ENCODE data around the gene TRIM38.

- no peak for TF ChIP-seq CTCF (IDR thresholded peaks at IDR 0.05; ENCODE audit: low read length)
- TF ChIP-seq EZH2 (IDR thresholded peaks at IDR 0.05; ENCODE audit: borderline replicate concordance, low read length) = no peak
Observed at GRCh38 chr6:25934735-25935313, 27.8 kb upstream of the TRIM38 start.
